Heart right ventricle (tissue), 16 donors: Measurements from ENCODE around the gene DLX1. TPM values are rescaled to one million over a fixed set of nuclear protein-coding genes. Genes with fewer than 3 reads are reported as not detected.

Experiments used
- ATAC-seq, 8 donors: fragments of 200-7000 bp; cut with Tn5 transposase; one replicate each; pipeline ENCODE4 v1.9.1; 2020; ENCODE audit warnings: mild to moderate bottlenecking in 8 of 8, moderate library complexity in 8 of 8, moderate number of reproducible peaks in 1 of 8
- DNase-seq, 2 donors: peaks; one replicate each; pipeline ENCODE4 v3.0.0-alpha.2; 2020
- H3K27ac ChIP-seq, 10 donors: fragments of 200-600 bp; sonication (generic) in 2 of 10; one replicate each; pipeline versions ENCODE4 v1.5.0 to v1.8.0; 2020 to 2022; ENCODE audit warnings: mild to moderate bottlenecking in 3 of 10
- H3K27me3 ChIP-seq, 7 donors: fragments of 200-600 bp; one replicate each; pipeline ENCODE4 v1.8.0; 2021 to 2022; ENCODE audit warnings: mild to moderate bottlenecking in 2 of 7
- H3K36me3 ChIP-seq, 9 donors: fragments of 200-600 bp; sonication (generic) in 1 of 9; one replicate each; pipeline versions ENCODE4 v1.5.0 to v1.8.0; 2020 to 2022; ENCODE audit warnings: mild to moderate bottlenecking in 2 of 9
- H3K4me1 ChIP-seq, 9 donors: fragments of 200-600 bp; sonication (generic) in 1 of 9; one replicate each; pipeline versions ENCODE4 v1.5.0 to v1.8.0; 2020 to 2022; ENCODE audit warnings: mild to moderate bottlenecking in 4 of 9
- H3K4me3 ChIP-seq, 10 donors: fragments of 200-600 bp; sonication (generic) in 2 of 10; one replicate each; pipeline versions ENCODE4 v1.5.0 to v1.8.0; 2020 to 2022; ENCODE audit warnings: mild to moderate bottlenecking in 7 of 10, moderate library complexity in 2 of 10
- H3K9me3 ChIP-seq, 11 donors: fragments of 200-600 bp in 10 of 11; sonication (generic) in 2 of 11; one replicate each; pipeline versions ENCODE4 v1.5.0 to v1.8.0; 2013 to 2022; ENCODE audit warnings: mild to moderate bottlenecking in 2 of 11, control low read depth in 1 of 11, moderate library complexity in 1 of 11
- CTCF ChIP-seq, 9 donors: fragments of 200-600 bp; sonication (generic) in 2 of 9; IDR thresholded peaks; one replicate each; pipeline versions ENCODE4 v1.5.0 to v1.8.0; 2021 to 2022; ENCODE audit warnings: antibody characterized with exemption in 9 of 9, mild to moderate bottlenecking in 5 of 9, moderate library complexity in 1 of 9
- WGBS, 2 donors: extraction: QIAGEN DNeasy Blood & Tissue Kit; methylation state at CpG; one replicate each; pipeline ENCODE4 v1.1.7; 2013; ENCODE audit warnings: inconsistent platforms in 1 of 2; 5-methylcytosine and 5-hydroxymethylcytosine counted together
- intact Hi-C, 10 donors: fragments of 100-400 bp; cut with DNase I; formaldehyde crosslinking; loops; one replicate each; pipeline versions ENCODE4 v1.11.1 to v1.14.2; 2022
- polyA plus RNA-seq, 2 donors: library from polyadenylated mRNA; stranded (reverse); fragments of 200-250 nt; gene quantifications; one replicate each; pipeline ENCODE4 v1.2.3, GENCODE V29; 2013
- total RNA-seq, 10 donors: library from RNA; stranded (reverse); fragmentation: NEBNext Ultra II Directional in 3 of 10; extraction: Animal tissue kit (Norgen Biotek cat#: 25700) in 3 of 10; gene quantifications; one replicate each; pipeline versions ENCODE4 v1.2.1 to v1.2.4, GENCODE V29; 2021 to 2023
- donor health status: Arrhythmogenic right ventricular cardiomyopathy.
- donor health status: ischemic (EF 13 %, LVEDD 7.1; RV severe dilation, severe dysfunction).
- donor health status: healthy with polysubstance abuse.
- donor health status: DM: no; HTN: yes; CAD: no.
- donor health status: DM: no; HTN: no; CAD: no.
- donor health status: ischemic (EF 25% LVEDD 6.9; RV normal size, moderate dysfunction).
- donor health status: ischemic (EF 25% LVEDD 5.7; RV mildly dilated, moderate dysfunction).
- donor health status: healthy.
- donor health status: DM: yes; HTN: yes; CAD: no.
- donor health status: Ischemic cardiomyopathy.
- donor health status: ischemic (EF 35%, LVEDD 5.7; RV mildly dilated, moderate dysfunction).
- donor health status: nonischemic (EF 11% LVEDD 7.7; RV severe dilation, severe dysfunction).
- donor health status: DM: yes; HTN: yes; CAD: no.
- donor health status: PGD.
- donor health status: ischemic (EF 29% LVEDD 5.4; RV normal size, mild dysfunction).
- donor health status: nonischemic (EF 23%, LVEDD 6.1; RV moderate dilation, normal function).

DLX1 gene
- total and polyA plus RNA-seq, 12 donors, result 0.10 to 0.41 TPM; not detected in 10

DNA sequence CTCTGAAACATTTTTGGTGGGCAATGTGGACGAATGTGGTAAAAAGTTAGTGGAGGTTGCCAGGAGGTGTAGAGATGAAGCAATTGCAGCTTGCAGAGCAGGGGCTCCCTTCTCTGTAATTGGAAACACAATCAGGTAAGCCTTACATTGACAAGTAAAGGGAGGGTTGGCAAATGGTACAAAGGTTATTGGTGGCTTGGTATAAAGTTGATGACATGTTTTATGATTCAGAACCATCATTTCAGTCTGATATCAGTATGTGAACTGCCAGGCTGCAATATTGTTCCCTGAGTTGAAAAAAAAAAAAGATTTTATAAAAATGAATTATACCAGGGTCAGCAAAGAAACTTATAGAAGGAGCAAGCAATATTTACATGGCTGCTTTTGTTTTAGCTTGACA is 14.4 kb upstream of the DLX1 start:
- 97% methylated on average over 1 of the region's 1 CpG for WGBS, 2 donors
- DNase-seq (no peak), ATAC-seq (no peak)
- Histone ChIP-seq H3K4me3 (no peak overlapping the region), H3K27me3 (peaks cover 0 to 17% (median 4%) of the 10 kb centered on the region in 7 donors), H3K27ac (no peak overlapping the region), H3K36me3 (peaks cover 0 to 15% (median 0%) of the 10 kb centered on the region in 9 donors), H3K9me3 (no peaks in the 10 kb centered on the region), H3K4me1 (no peaks in the 10 kb centered on the region)
- intact Hi-C loops, result no loop called here
- no peak for TF ChIP-seq CTCF (IDR thresholded peaks at IDR 0.05)

- Histone ChIP-seq H3K9me3 (no peaks in the 10 kb centered on the region), H3K27me3 (peaks cover 0 to 19% (median 4%) of the 10 kb centered on the region in 7 donors), H3K36me3 (peaks cover 0 to 5% (median 0%) of the 10 kb centered on the region in 9 donors), H3K4me3 (no peak overlapping the region), H3K4me1 (no peaks in the 10 kb centered on the region), H3K27ac (no peak overlapping the region)
- intact Hi-C loops, result no loop called here
- DNase-seq (no peak), ATAC-seq (no peak)
- WGBS, 2 donors, result 94 to 95% methylated on average over 3 of the region's 3 CpGs
- TF ChIP-seq CTCF (IDR thresholded peaks at IDR 0.05), result no peak
Measured at GRCh38 chr2:172072303-172072702, 13.0 kb upstream of the DLX1 start.

DNA sequence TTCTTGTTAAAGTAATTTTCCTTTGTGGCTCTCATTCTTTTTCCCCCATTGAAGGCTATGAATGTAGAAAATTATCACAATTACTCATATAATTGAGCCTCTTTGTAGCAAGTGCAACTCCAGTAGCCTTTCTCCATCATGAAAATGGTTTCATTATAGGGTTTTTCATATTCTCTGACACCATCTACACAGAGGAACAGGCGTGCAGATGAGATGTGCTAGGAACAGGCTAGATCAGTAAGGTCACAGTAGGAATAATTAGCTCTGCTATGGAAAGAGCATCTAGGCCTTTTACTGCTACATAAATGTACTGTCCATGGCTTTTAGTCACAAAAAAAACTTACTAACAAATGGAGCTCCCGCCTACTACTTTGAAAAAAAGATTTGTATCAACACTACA is 12.6 kb upstream of the DLX1 start:
- ATAC-seq (no peak), DNase-seq (no peak)
- Histone ChIP-seq H3K4me1 (no peaks in the 10 kb centered on the region), H3K27ac (no peak overlapping the region), H3K4me3 (no peak overlapping the region), H3K36me3 (peaks cover 0 to 5% (median 0%) of the 10 kb centered on the region in 9 donors), H3K27me3 (peaks cover 0 to 19% (median 4%) of the 10 kb centered on the region in 7 donors), H3K9me3 (no peaks in the 10 kb centered on the region)
- intact Hi-C loops, result no loop called here
- WGBS, 2 donors, result 98 to 99% methylated on average over 2 of the region's 2 CpGs
- TF ChIP-seq CTCF (IDR thresholded peaks at IDR 0.05), result no peak

DNA sequence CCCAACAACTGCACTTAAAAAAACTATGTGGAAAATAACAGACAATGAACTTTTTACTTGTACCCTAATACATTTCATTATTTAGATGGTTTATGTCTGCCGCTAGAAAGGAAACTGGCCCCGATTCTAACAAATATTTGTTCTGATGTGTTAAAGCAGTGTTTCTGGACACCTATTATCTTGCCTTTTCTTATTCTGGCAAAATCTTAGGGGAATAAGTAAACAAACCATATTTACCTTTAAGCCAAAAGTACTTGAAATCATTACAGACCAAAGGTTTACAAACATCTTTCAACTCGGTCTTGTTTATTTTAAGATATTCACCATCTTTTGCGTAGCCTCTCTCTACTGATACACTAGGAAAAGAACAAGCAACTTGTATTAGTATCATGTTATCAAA is 11.8 kb upstream of the DLX1 start:
- ATAC-seq (no peak), DNase-seq (no peak)
- Histone ChIP-seq H3K36me3 (peaks cover 0 to 5% (median 0%) of the 10 kb centered on the region in 9 donors), H3K4me1 (no peaks in the 10 kb centered on the region), H3K27ac (no peak overlapping the region), H3K9me3 (no peaks in the 10 kb centered on the region), H3K4me3 (no peak overlapping the region), H3K27me3 (peaks cover 0 to 25% (median 8%) of the 10 kb centered on the region in 7 donors)
- TF ChIP-seq CTCF (IDR thresholded peaks at IDR 0.05), result no peak
- WGBS, 2 donors, result 98 to 99% methylated on average over 4 of the region's 4 CpGs
- intact Hi-C loops, result no loop called here
